Measurements from ENCODE around the gene DPH6.
"Not testable (repeated sequence)": the region's sequence is repeated elsewhere in the genome, so short reads cannot be mapped to it uniquely, and the experiment has no call there.

Gene DPH6

DNA sequence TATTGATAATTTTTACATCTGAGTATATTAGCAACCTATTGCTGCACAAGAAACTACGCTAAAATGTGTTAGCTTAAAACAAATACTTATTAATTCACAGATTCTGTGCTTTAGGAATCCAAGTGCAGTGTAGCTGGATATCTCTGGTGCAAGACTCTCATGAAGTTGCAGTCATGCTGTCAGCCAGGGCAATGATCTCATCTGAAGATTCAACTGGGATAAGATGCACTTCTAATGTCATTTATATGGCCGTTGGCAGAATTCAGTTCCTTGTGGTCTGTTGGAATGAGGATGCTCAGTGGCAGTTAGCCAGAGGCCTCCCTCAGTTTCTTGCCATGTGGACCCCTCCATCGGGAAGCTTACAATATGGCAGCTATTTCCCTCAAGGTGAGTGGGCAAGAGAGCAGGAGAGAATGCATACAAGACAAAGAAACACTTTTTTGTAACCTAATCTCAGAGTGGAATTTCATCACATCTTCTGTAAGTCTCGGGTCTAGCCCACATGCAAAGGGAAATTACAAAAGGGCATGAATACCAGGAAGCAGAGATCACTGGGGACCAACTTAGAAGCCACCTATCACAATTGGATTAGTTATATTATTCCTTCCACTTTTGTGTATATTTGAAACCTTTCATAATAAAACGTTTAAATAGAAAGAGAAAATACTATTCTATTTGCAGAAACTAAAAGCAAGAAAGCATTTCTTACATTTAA is 61.6 kb downstream of the DPH6 start:
- no peak for DNase-seq

DNA sequence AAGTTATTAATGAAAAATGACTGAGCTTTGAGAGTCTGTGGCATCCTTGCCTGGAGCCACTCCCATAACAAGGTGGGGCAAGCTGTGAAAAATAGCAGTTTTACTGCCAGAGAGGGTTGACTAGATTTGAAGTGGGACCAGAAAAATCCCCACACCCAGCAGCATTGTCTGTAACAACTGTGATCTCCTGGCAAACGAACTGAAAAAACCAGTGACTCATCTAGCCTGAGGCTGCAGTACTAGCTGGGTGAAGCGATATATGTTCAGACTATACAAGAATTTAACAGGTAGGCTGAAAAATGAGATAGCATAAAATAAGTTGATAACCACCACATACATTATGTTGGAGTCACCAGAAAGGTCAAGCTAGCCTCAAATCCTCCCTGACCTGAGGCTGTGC is 64.0 kb downstream of the DPH6 start:
- no peak for DNase-seq

DNA sequence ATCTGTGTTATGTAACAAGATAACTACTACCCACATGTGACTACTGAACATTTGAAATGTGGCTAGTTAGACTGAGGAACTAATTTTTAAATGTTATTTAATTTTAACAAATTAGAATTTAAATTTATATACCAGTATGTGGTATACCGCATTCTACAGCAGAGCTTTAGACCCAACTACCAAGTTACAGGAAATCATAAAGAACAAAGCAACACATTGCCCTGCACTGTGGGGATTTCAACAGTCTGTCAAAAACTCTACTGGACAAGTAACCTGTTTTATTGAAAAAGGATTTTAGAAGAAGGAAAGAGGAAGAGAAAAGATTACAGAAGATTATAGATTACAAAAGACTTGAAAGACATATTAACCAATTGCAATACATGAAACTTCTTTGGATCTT is 64.9 kb downstream of the DPH6 start:
- no peak for DNase-seq

DNA sequence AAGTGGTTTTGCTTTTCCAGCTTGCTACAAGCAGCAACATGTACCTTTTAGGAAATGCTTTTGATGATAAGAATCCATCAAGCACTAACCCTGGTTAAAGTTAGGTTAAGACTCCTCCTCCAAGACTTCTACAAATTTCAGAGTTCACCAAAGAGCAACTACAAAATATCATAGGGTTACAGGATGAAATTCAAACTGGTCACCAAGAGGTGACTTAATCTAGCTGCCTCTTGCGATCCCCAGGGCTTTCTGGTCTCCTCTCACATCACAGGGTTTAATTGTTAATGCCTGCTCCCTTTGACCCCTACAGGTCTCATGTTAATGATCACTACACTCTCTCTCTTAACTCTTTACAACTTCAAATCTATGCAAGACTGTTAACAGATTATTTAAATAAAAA is 66.5 kb downstream of the DPH6 start:
- no peak for DNase-seq

DNA sequence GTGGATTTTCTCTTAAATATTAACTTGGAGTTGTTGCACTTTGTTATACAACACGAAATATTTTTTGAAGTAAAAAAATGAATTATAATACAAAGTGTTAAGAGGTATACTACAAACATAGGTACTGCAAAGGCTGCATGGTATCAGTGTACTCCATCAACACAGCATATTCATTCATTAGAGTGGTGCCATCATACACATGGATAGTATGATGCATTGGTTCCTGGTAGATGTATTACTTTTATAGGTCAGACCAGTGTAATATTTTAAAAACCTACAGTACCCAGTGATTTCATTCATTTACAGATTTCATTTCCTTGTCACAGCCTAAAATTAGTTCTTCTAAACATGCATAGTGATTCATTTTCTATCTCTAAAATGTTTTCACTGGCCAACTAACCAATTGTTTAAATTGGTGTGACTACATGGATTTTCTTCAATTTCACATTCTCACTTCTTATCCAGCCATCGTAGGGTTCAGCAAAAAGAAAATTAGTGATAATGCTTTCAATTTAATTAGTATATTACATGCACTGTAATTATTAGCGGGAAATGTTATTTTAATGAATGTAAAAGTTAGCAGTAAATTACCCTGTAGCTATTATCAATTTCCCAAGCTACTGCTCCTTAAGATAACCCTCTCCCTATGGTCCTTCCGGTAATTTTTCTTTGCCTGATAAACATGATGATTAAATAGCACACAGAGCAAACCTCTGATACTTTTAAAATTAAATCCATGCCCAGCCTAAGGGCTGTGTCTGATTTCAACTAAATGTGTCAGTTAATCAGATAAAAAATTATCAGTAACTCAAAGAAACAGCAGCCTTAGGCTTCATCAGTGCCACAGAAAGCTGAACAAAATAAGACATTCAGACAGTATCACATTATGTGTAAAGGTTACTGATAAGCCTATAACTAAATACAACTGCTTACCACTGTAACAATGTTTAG is 68.4 kb downstream of the DPH6 start:
- DNase-seq = no peak

DNA sequence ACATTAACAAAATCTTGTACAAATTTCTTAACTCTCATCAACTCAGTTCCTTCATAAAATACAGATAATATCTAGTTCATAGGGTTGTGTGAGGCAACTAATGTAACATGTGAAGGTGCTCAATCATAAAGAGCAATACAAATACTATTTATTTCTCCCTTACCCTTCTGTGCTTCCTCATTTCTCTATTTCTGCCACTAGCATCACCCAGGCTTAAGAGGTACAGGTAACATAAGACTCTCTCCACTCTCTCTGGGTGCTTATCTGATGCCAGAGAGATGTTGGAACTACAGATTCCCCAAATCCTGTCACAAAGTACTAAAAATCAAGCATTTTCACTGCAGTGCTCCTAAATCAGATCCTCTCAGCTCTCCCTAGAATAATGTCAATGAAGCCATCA is 74.9 kb downstream of the DPH6 start:
- no peak for DNase-seq

DNA sequence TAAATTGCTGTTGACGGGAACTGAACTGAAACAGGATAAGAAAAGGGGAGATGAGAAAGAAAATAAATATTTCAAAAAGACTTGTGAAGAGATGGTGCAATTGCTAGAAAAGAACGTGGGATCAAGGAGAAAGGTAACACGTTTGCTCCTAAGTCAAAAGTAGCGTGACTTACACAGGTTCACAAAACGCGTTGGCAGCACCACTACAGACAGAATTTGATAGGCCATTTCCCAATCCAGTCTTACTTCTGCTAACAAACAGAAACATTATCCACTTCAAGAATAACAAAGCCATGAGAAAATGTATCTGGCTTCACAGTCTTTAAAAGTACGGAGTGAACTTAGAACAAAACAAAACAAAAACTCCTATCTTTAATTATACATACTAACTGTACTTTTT is 75.5 kb downstream of the DPH6 start:
- no peak for DNase-seq

DNA sequence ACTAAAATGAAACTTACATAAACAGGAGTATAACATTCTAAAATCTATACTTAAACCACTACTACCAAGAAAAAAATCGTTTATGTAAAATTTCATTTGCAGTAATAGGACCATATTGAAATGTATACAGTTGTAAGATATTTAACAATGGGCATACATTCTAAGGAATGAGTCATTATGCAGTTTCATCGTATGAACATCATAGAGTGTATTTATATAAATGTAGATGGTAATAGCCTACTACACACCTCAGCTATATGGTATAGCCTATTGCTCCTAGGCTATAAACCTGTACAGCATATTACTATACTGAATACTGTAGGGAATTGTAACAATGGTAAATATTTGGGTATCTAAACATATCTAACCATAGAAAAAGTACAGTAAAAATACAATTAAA is 79.5 kb downstream of the DPH6 start:
- DNase-seq = no peak

DNA sequence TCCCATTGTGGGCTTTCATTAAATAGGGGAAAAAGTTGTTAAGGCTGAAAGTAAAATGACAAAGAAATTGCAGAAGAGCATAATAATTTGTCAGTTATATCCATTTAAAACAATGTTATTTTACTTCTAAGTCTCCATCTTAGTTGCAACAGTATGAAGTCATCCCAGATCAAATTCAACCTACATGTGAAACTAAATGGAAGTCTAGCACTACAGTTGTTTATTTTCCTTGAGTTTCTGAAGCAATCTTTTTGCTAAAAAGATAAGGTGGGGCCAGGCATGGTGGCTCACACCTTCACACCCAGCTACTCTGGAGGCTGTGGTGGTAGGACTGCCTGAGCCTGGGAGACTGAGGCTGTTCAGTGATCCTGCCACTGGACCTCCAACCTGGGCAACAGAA is 80.2 kb downstream of the DPH6 start:
- DNase-seq = no peak

DNA sequence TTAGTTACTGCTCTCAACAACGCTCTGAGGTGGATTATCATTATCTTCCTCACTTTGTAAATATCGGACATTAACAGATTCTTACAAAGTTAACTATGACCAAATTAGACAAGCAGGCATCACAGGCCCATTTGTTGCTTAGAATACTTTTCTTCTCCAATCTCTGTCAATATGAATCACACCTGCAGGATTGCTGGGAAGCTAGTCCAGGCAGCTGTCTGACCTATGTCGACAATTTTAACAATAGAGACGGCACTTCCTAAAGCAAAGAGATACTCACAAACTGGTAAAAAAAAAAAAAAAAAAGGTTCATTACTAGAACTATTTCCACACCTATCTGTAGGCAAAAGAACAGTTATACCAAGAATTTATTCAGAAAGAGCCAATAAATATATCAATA is 85.3 kb downstream of the DPH6 start:
- DNase-seq = no peak

DNA sequence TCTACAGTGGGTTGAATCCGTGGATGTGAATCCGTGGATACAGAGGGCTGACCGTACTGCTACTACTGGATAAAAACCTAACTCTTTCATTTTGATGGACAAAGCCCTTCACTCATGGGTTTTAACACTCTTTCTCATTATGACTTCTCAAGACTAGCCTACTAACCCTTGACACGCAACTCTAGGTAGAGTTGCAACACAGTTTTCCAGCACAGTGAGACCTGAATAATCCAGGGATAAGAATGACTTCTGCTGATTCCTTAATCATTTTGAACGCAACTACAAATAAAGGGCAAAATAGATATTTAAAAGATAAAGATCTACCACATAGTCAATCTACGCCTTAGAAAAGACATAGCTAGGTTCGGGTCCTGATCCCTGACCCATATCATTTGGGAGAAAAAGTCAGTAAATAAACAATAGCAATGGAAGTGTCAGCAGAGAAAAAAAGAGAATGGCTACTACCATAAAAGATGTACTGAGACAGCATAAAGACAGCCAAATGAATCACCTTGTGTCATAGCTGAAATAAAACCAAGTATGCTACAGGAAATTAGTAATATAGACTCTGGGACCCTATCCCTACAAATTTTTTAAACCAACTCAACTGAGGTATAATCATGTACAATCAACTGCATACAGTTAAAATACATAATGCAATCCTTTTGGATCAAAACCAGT is 87.6 kb downstream of the DPH6 start:
- DNase-seq = no peak

DNA sequence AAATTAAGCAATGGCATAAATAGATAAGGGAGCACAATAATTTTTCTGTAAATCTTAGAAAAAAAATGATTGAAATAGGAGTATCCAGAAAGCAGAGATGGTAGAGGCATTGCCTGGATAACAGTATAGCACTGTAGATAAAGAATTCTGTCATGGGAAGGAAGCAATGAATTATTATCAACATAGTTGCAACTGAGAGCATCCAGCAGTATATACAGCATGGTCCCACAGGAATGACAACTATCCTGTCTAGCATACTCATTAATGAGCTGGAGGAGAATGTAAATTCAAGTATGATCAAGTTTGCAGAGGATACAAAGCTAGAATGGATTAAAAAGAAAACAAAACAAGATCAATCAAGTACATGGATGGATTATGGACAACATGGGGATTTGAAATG is 90.8 kb downstream of the DPH6 start:
- no peak for DNase-seq

DNA sequence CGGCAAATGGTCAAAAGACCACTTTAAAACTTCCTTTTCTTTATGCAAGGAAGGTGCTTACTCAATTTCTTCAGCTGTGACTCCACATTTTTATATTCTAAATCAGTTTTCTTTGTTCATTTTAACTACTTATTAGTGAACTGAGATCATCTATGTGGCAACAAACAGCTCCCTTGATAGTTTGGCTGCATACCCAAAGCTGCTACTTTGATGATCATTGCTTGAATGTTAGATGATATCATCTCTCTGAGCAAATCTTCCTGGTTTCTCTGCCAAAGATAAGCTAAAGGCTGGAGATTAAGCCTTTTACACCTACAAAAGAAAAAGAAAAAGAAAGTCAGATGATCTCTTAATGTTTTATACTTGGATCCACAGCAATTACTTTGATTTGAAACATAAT is 95.5 kb downstream of the DPH6 start:
- no peak for DNase-seq

DNA sequence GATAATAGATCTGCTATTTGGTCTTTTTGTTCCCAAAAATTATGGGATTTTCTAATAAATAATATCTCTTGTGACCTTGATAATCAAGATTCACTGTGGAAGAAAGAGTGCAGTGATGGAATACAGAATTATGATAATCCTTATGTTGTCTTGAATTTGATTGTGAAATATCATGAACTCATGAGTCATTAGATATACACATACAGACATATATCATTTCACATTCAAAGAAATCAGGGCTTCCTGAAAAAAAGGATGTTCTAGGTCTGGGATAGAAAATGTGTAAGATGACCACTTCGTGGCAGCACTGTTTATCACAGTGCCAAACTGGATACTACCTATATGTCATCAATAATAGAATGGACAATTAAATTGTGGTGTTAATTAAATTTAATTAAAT is 97.7 kb downstream of the DPH6 start:
- no peak for DNase-seq

DNA sequence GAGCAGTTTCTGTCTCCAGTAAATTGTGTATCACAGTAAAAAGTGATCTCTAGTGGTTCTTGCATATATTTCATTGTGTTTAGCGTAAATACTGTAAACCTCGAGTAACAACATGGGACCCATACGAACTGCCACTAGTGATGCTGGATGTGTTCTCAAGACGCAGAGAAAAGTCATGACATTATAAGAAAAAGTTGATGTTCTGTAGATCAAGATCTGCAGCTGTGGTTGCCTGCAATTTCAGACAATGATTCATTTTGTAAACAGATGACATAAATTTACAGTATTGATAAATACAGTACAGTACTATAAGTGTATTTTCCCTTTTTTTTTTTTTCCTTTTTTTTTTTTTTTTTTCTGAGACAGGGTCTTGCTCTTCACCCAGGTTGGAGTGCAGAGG is 100.1 kb downstream of the DPH6 start:
- no peak for DNase-seq

DNA sequence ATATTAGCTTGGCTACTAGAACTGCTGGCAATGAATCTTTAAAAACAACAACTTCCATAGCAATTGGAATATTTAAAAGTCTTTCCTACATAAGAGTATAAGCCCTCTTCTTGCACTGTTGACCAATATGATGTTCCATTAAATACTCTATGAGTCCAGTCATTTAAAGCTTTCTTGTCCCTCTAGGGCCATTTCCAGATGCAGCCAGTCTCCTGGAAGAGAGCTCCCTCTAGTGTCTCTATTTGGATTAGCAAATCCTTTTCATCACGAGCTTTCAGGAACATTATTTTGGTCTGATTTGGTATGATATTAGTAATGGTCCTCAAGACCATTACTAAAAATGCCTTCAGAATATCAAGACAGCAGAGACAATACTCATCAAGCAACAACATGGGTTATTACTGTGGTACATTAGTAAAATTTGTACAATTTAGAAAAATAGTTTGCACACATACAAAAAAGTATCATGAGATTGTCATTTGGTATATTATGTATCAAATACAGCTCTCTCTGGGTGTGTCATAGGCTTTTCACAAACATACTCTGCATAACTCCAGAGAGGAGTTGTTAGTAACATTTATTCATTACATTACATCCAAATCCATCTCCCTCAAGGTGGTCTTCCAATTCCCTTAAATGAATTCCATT is 101.3 kb downstream of the DPH6 start:
- DNase-seq = no peak

DNA sequence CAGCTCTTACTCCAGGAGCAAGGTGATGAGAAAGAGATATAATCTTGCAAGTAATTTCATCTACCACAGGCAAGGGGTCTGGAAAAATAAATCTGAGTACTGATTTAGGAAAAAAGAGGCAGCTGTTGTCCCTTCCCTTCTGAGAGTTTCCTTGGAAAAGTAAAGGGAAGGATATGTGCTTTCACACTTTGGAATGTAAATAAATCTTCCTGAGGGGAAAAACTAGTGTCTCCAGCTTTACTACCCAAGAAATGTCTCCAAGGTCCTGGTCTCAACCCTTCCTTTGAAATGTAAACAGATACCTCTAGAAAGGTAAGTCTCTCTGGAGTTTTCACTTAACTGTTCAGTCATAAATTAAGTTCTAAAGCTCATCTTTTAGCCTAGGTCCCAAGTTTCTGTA is 102.6 kb downstream of the DPH6 start:
- DNase-seq = no peak

DNA sequence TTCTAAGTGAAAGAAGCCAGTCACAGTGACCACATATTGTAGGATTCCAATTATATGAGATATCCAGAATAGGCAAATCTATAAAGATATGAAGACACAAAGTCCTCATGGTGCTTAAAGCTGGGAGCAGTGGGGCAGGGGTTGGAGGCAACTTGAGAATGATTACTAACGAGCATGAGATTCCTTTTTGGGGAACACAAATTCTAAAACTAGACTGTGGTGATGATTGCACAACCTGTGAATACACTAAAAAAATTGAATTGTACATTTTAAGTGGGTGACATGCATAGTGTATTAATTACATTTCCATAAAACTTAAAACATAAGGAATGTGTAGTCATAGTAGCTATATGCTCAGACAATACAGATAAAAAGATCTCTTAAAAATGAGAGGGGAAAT is 103.2 kb downstream of the DPH6 start:
- DNase-seq = no peak

DNA sequence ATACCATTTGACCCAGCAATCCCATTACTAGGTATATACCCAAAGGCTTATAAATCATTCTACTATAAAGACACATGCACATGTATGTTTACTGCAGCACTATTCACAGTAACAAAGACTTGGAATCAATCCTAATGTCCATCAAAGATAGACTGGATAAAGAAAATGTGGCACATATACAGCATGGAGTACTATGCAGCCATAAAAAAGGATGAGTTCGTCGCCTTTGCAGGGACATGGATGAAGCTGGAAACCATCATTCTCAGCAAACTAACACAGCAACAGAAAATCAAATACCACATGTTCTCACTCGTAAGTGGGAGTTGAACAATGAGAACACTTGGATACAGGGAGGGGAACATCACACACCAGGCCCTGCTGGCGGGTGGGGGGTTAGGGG is 104.7 kb downstream of the DPH6 start:
- DNase-seq = not testable (repeated sequence)

DNA sequence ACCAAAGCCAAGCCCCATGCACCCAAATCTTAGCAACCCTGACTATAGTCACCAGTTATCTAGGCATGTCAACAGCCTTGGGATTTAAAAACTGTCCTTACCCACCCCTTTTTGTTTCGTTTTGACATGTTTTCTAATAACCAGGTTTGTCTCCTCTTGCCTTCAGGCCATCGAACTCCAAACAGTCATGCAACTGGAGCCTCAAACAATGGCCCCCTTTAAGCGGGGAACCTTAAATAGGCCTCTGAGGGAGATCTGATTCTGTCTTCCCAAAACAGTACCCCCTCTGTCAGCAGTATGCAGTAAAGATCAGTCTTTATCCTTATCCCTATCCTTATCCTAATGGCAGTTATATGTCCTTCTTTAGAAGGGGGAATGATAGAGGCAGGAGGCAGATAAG is 105.7 kb downstream of the DPH6 start:
- no peak for DNase-seq

DNA sequence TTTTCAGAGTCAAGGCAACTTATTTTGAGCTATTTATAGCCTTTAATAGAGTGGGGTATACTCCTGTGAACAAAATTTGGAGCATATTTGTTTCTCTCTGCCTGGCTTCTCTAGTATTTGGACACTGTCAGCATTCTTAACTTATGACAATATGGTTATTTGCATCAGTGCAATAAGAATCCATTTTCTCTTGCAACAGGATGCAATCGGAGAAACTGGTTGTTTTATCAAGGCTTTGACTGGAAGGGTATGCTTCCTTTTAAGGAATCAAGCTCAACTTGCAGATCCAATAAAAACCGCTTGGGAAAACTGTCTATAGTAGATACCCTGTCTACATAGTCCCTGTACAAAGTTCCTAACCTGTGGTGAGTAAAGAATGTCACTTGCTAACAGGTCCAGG is 106.7 kb downstream of the DPH6 start:
- DNase-seq = no peak

DNA sequence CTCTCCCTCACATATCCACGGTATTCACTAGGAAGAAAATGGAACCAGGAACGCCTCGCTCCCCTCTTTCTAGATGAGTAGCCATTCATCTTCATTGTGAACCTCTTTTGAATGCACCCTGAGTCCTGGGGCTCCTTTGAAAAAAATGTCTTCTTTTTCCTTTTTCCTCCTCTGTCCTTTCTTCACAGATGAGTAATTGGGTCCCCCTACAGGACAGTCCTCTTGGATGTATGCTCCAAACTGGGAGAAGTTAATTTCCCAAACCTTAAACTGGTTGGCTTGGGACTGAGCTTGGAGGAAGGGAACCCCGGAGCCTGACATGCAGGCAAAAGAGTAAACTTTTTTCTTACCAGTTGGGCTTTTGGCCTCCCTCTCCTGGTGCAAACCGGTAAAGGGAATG is 108.8 kb downstream of the DPH6 start:
- no peak for DNase-seq

DNA sequence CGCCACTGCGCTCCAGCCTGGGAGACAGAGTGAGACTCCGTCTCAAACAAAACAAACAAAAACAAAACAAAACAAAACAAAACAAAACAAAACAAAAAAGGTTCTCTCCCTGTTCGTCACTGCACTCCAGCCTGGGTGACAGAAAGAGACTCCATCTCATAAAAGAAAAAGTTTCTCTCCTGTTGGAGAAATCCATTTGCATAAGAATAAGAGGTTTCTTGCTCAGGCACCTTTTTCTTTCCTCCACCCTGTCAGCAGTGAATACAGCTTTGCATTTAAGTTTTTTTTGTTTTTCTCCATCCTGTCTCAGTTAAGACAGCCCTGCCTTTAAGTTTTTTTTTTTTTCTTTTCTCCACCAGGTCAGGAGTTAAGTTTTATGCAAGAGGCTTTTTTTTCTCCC is 109.5 kb downstream of the DPH6 start:
- no peak for DNase-seq

All from SHP77 treated with DMSO at 0.1 percent for 48 hours (cell line).